Stomach (tissue), 9 donors: ENCODE data around the gene SLC25A51. TPM values are rescaled to one million over a fixed set of nuclear protein-coding genes. Genes with fewer than 3 reads are reported as not detected.

Experiments
- DNase-seq, 2 donors: peaks; one replicate each; pipeline versions ENCODE4 v3.0.0 to v3.0.0-alpha.2; 2013 to 2019
- H3K27ac ChIP-seq, 5 donors: fragments of 200-600 bp in 4 of 5; sonication (generic) in 4 of 5; one replicate each; pipeline ENCODE4 v1.5.1; 2013 to 2019; ENCODE audit warnings: mild to moderate bottlenecking in 1 of 5, moderate library complexity in 1 of 5
- H3K27me3 ChIP-seq, 3 donors: fragments of 200-600 bp; sonication (generic); one replicate each; pipeline ENCODE4 v1.5.1; 2017 to 2019; ENCODE audit warnings: mixed run types in 1 of 3
- H3K36me3 ChIP-seq, 4 donors: fragments of 200-600 bp; sonication (generic); 1 replicate in 3 of 4; 2 replicates in 1 of 4; pipeline ENCODE4 v1.5.1; 2016 to 2019
- H3K4me1 ChIP-seq, 4 donors: fragments of 200-600 bp; sonication (generic); one replicate each; pipeline ENCODE4 v1.5.1; 2016 to 2019
- H3K4me3 ChIP-seq, 4 donors: fragments of 200-600 bp; sonication (generic) in 3 of 4; one replicate each; pipeline ENCODE4 v1.5.1; 2016 to 2019; ENCODE audit warnings: mild to moderate bottlenecking in 1 of 4
- H3K9me3 ChIP-seq, 4 donors: fragments of 200-600 bp; sonication (generic); one replicate each; pipeline ENCODE4 v1.5.1; 2016 to 2019
- CTCF ChIP-seq, 7 experiments: fragments of 450-650 bp in 4 of 7; fragments of 200-600 bp in 3 of 7; sonication (generic) in 3 of 7; IDR thresholded peaks; one replicate each; pipeline ENCODE4 v1.5.1; 2016 to 2019; ENCODE audit warnings: antibody characterized with exemption in 7 of 7, control low read depth in 2 of 7, mild to moderate bottlenecking in 1 of 7
- EP300 ChIP-seq: sonication (generic); formaldehyde crosslinking; IDR thresholded peaks from one replicate; pipeline ENCODE4 v1.6.1; 2017; ENCODE audit warnings: antibody characterized with exemption
- POLR2A ChIP-seq, 4 donors: fragments of 450-650 bp; IDR thresholded peaks; one replicate each; pipeline ENCODE4 v1.6.1; 2016; ENCODE audit warnings: antibody characterized with exemption in 4 of 4, control low read depth in 2 of 4, mild to moderate bottlenecking in 1 of 4, moderate library complexity in 1 of 4
- POLR2AphosphoS5 ChIP-seq, 3 donors: sonication (generic); formaldehyde crosslinking; IDR thresholded peaks; one replicate each; pipeline ENCODE4 v1.6.1; 2016; ENCODE audit warnings: antibody characterized with exemption in 3 of 3
- WGBS, 5 donors: extraction: QIAGEN DNeasy Blood & Tissue Kit in 3 of 5; methylation state at CpG; one replicate each; pipeline versions ENCODE4 v1.1.5 to v1.1.7; 2013 to 2018; 5-methylcytosine and 5-hydroxymethylcytosine counted together
- intact Hi-C: fragments of 100-400 bp; cut with DNase I; formaldehyde crosslinking; loops from one replicate; pipeline ENCODE4 v1.15.1; 2023; ENCODE audit warnings: low total_unique reads
- polyA plus RNA-seq, 3 donors: library from polyadenylated mRNA; stranded (reverse); fragments of 200-250 nt; gene quantifications; one replicate each; pipeline ENCODE4 v1.2.3, GENCODE V29; 2013
- small RNA-seq, 4 donors: library from RNA; depleted of rRNA; stranded (forward); fragments of <200 nt; gene quantifications; one replicate each; pipeline ENCODE3, GENCODE V24; 2016
- total RNA-seq, 5 donors: library from RNA; depleted of rRNA; stranded (reverse); fragments of >200 nt; gene quantifications; one replicate each; pipeline versions ENCODE4 v1.1.0 to v1.2.3, GENCODE V29; 2014 to 2016
- donor health status: healthy with polysubstance abuse.
- donor health status: Bipolar disorder and iron deficiency.
- donor health status: healthy.

Gene SLC25A51
- total and polyA plus RNA-seq, 8 donors = 3.5 to 41.5 (median 9.8) TPM

- intact Hi-C loops = no loop called here
- 92 to 98% (median 95%) methylated on average over 2 of the region's 2 CpGs for WGBS, 5 donors
- Histone ChIP-seq H3K4me3 (no peak overlapping the region), H3K36me3 (peaks cover 0 to 32% (median 24%) of the 10 kb centered on the region in 4 donors), H3K4me1 (no peaks in the 10 kb centered on the region), H3K9me3 (no peaks in the 10 kb centered on the region), H3K27ac (no peak overlapping the region), H3K27me3 (no peaks in the 10 kb centered on the region)
- TF ChIP-seq CTCF (IDR thresholded peaks at IDR 0.05) (no peak), EP300 (no peak), POLR2A (IDR thresholded peaks at IDR 0.05) (no peak), POLR2AphosphoS5 (IDR thresholded peaks at IDR 0.05) (no peak)
- DNase-seq = no peak
Measured at GRCh38 chr9:37852222-37852621, 51.7 kb downstream of the SLC25A51 start.

GRCh38 chr9:37840560-37841194, 63.2 kb downstream of the SLC25A51 start:
- H3K36me3 ChIP-seq = peaks cover 0 to 29% (median 15%) of the 10 kb centered on the region in 4 donors
- intact Hi-C loops = no loop called here
- H3K4me1 ChIP-seq = no peaks in the 10 kb centered on the region
- no peaks in the 10 kb centered on the region for H3K9me3 ChIP-seq
- no peak for TF ChIP-seq EP300
- no peak for TF ChIP-seq CTCF (IDR thresholded peaks at IDR 0.05)
- TF ChIP-seq POLR2AphosphoS5 (IDR thresholded peaks at IDR 0.05) = no peak
- no peak for TF ChIP-seq POLR2A (IDR thresholded peaks at IDR 0.05)
- H3K27me3 ChIP-seq = no peaks in the 10 kb centered on the region
- no peak for DNase-seq
- no peak overlapping the region for H3K27ac ChIP-seq
- WGBS, 5 donors = 87 to 96% (median 92%) methylated on average over 4 of the region's 4 CpGs
- no peak overlapping the region for H3K4me3 ChIP-seq

- 87 to 99% (median 94%) methylated on average over 3 of the region's 3 CpGs for WGBS, 5 donors
- intact Hi-C loops = no loop called here
- no peak overlapping the region for H3K27ac ChIP-seq
- no peaks in the 10 kb centered on the region for H3K27me3 ChIP-seq
- TF ChIP-seq POLR2AphosphoS5 (IDR thresholded peaks at IDR 0.05) = no peak
- DNase-seq = no peak
- no peaks in the 10 kb centered on the region for H3K4me1 ChIP-seq
- peaks cover 0 to 38% (median 23%) of the 10 kb centered on the region in 4 donors for H3K36me3 ChIP-seq
- no peak overlapping the region for H3K4me3 ChIP-seq
- no peaks in the 10 kb centered on the region for H3K9me3 ChIP-seq
Measured at GRCh38 chr9:37839496-37840461, 64.1 kb downstream of the SLC25A51 start.

Small RNAs within 50 kb of the gene (small RNA-seq; reads per million reads assigned to genes)
- 0 reads per million in 4 donors for gene RNU7-124P

Other genes with a start within 250 kb of the SLC25A51 start
- gene TRMT10B, start 150.3 kb downstream of the SLC25A51 start, total RNA-seq = 10 to 100 TPM in 1 of 5 donors, 1 to 10 TPM in 4; 2.7 to 10.5 (median 5.1) TPM
- 1 to 10 TPM; 4.1 to 9.8 (median 5.2) TPM for gene TRMT10B, start 150.3 kb downstream of the SLC25A51 start, polyA plus RNA-seq
- gene EXOSC3, start 119.1 kb downstream of the SLC25A51 start, total RNA-seq = 100 to 1,000 TPM in 1 of 5 donors, 10 to 100 TPM in 3, 1 to 10 TPM in 1; 7.6 to 190 (median 22.9) TPM
- gene EXOSC3, start 119.1 kb downstream of the SLC25A51 start, polyA plus RNA-seq = 10 to 100 TPM; 23.3 to 28.5 (median 27.2) TPM
- 10 to 100 TPM; 17.4 to 39.7 (median 29.6) TPM for gene DCAF10, start 103.3 kb downstream of the SLC25A51 start, total RNA-seq
- 1 to 10 TPM; 5.9 to 9.9 (median 6.8) TPM for gene DCAF10, start 103.3 kb downstream of the SLC25A51 start, polyA plus RNA-seq
- gene SHB, start 165.1 kb upstream of the SLC25A51 start, total RNA-seq = 10 to 100 TPM in 3 of 5 donors, 1 to 10 TPM in 2; 3.5 to 37.7 (median 14.8) TPM
- gene SHB, start 165.1 kb upstream of the SLC25A51 start, polyA plus RNA-seq = 1 to 10 TPM; 6.7 to 9.0 (median 7.3) TPM